ENCODE measurements around the gene RAPGEF5.

RAPGEF5 gene

GRCh38 chr7:22386865-22387264 lies 29.9 kb upstream of the RAPGEF5 start:
- DNase-seq = no peak
- no peaks in the 10 kb centered on the region for H3K36me3 ChIP-seq (replicated peaks)
- H3K4me3 ChIP-seq (ENCODE audit: low read depth, low read length) = no peak overlapping the region
- no peak overlapping the region for H3K27ac ChIP-seq
- H3K27me3 ChIP-seq (replicated peaks) = no peaks in the 10 kb centered on the region
- in situ Hi-C loops (cut with HindIII; ENCODE audit: low pct_ligation_motif_present, low sequenced_read_pairs) = no loop called here
- no peak for TF ChIP-seq CTCF (IDR thresholded peaks at IDR 0.05; ENCODE audit: low read depth, low read length, missing control alignments)

DNA sequence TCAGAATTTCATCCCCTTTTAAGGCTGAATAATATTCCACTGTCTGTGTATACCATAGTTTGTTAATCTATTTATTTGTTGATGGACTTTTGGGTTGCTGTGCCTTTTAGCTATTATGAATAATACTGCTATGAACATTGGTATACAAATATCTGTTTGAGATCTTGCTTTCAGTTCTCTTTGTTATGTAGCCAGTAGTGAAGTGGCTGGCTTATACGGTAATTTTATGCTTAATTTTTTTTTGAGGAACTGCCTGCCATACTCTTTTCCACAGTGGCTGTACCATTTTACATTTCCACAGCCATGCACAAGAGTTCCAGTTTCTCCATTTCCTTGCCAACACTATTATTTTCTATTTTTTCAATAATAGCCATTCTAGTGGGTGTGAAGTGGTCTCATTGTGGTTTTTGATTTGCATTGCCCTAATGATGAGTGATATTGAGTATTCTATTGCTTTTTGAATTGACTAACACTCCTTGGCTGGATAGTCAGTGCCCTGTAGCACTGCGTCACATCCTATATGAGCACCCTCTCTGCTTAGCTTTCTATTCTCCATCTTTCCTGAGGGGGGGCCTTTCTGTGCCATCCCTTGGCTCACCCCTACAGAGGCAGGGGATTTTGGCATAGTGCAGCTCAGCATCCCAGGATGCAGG lies 29.4 kb upstream of the RAPGEF5 start:
- Histone ChIP-seq H3K27me3 (replicated peaks) (no peaks in the 10 kb centered on the region), H3K36me3 (replicated peaks) (no peaks in the 10 kb centered on the region)

DNA sequence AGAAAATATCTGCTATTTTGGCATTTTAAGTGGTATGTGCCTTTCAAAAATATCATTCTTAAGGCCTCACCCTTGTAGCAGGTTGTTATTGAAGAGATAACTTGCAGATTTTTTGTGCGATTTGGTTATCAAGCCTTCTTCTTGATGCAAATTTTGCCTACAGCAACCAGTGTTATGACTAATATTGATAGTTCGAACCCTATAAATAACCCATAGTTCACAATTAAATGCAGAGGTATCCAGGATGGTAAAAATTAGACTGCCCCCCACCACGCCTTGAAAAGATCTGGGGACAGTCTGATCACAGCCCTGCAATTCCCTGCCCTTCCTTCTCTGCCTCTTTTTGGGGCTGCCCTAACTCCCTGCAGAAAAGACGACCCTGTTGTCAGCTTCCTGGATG lies 28.4 kb upstream of the RAPGEF5 start:
- no peaks in the 10 kb centered on the region for H3K36me3 ChIP-seq (replicated peaks)
- H3K27ac ChIP-seq = no peak overlapping the region
- no peak overlapping the region for H3K4me3 ChIP-seq (ENCODE audit: low read depth, low read length)
- DNase-seq = no peak
- no peaks in the 10 kb centered on the region for H3K27me3 ChIP-seq (replicated peaks)
- TF ChIP-seq CTCF (IDR thresholded peaks at IDR 0.05; ENCODE audit: low read depth, low read length, missing control alignments) = no peak
- in situ Hi-C loops (cut with HindIII; ENCODE audit: low pct_ligation_motif_present, low sequenced_read_pairs) = no loop called here

More for the DNA sequence above, 29.4 kb upstream of the RAPGEF5 start:
- no peak overlapping the region for H3K27ac ChIP-seq
- no peak overlapping the region for H3K4me3 ChIP-seq (ENCODE audit: low read depth, low read length)
- in situ Hi-C loops (cut with HindIII; ENCODE audit: low pct_ligation_motif_present, low sequenced_read_pairs) = no loop called here
- DNase-seq = no peak
- no peak for TF ChIP-seq CTCF (IDR thresholded peaks at IDR 0.05; ENCODE audit: low read depth, low read length, missing control alignments)

GRCh38 chr7:22380333-22380732 lies 23.4 kb upstream of the RAPGEF5 start:
- in situ Hi-C loops (cut with HindIII; ENCODE audit: low pct_ligation_motif_present, low sequenced_read_pairs) = no loop called here
- no peak for DNase-seq
- no peak for TF ChIP-seq CTCF (IDR thresholded peaks at IDR 0.05; ENCODE audit: low read depth, low read length, missing control alignments)
- H3K36me3 ChIP-seq (replicated peaks) = no peaks in the 10 kb centered on the region
- no peaks in the 10 kb centered on the region for H3K27me3 ChIP-seq (replicated peaks)
- H3K27ac ChIP-seq = no peak overlapping the region
- H3K4me3 ChIP-seq (ENCODE audit: low read depth, low read length) = no peak overlapping the region

- in situ Hi-C loops (cut with HindIII; ENCODE audit: low pct_ligation_motif_present, low sequenced_read_pairs) = no loop called here
- no peak overlapping the region for H3K27ac ChIP-seq
Observed at GRCh38 chr7:22378199-22378980, 21.4 kb upstream of the RAPGEF5 start.

More at GRCh38 chr7:22378199-22378980, 21.4 kb upstream of the RAPGEF5 start:
- DNase-seq = no peak
- no peaks in the 10 kb centered on the region for H3K36me3 ChIP-seq (replicated peaks)
- TF ChIP-seq CTCF (IDR thresholded peaks at IDR 0.05; ENCODE audit: low read depth, low read length, missing control alignments) = no peak
- no peaks in the 10 kb centered on the region for H3K27me3 ChIP-seq (replicated peaks)
- H3K4me3 ChIP-seq (ENCODE audit: low read depth, low read length) = no peak overlapping the region

Measured in brain microvascular endothelial cell (primary cell).